Testis (tissue), 2 donors: ENCODE results near the gene HMG20B.

Experiments used
- CTCF ChIP-seq, 3 experiments: fragments of 450-650 bp in 2 of 3; fragments of 200-600 bp in 1 of 3; sonication (generic) in 1 of 3; IDR thresholded peaks; one replicate each; pipeline ENCODE4 v1.5.1; 2016 to 2019; ENCODE audit warnings: antibody characterized with exemption in 3 of 3, mild to moderate bottlenecking in 2 of 3, moderate library complexity in 1 of 3
- POLR2A ChIP-seq: fragments of 450-650 bp; IDR thresholded peaks from one replicate; pipeline ENCODE4 v1.6.1; 2017; ENCODE audit warnings: antibody characterized with exemption, mild to moderate bottlenecking, moderate library complexity

GRCh38 chr19:3612901-3613741 lies 40.4 kb downstream of the HMG20B start:
- TF ChIP-seq CTCF (IDR thresholded peaks at IDR 0.05), result no peak
- TF ChIP-seq POLR2A, result no peak
